SK-N-MC (cell line): Measurements from ENCODE around the gene RBM20.

Experiments
- EZH2 ChIP-seq: fragments of 200-600 bp; sonication (generic); IDR thresholded peaks from one replicate; pipeline ENCODE4 v1.6.1; 2017; ENCODE audit warnings: antibody characterized with exemption
- POLR2AphosphoS5 ChIP-seq: IDR thresholded peaks from 2 replicates; pipeline ENCODE4 v1.6.1; 2012; ENCODE audit warnings: mild to moderate bottlenecking, low read depth, low read length, borderline replicate concordance

GRCh38 chr10:110756876-110757275 lies 112.7 kb downstream of the RBM20 start:
- no peak for TF ChIP-seq POLR2AphosphoS5
- no peak for TF ChIP-seq EZH2
